T-helper 1 cell (primary cell): ENCODE measurements around the gene CHCHD6.

ENCODE experiments used
- DNase-seq, 5 donors: peaks; one replicate each; pipeline ENCODE4 v3.0.0-alpha.2; 2012 to 2020

The CHCHD6 gene

GRCh38 chr3:126668450-126669401 is 35.3 kb upstream of the CHCHD6 start:
- DNase-seq: no peak

- peak in 1 of 5 donors; percentile 25 for DNase-seq
These were observed 32.5 kb upstream of the CHCHD6 start for GRCh38 chr3:126671521-126671920.

- no peak for DNase-seq
These were observed 31.7 kb upstream of the CHCHD6 start for GRCh38 chr3:126672340-126672739.

GRCh38 chr3:126672741-126673140 is 31.3 kb upstream of the CHCHD6 start:
- no peak for DNase-seq

- no peak for DNase-seq
These were observed 26.9 kb upstream of the CHCHD6 start for GRCh38 chr3:126676919-126677705.

- DNase-seq: no peak
These were observed 26.1 kb upstream of the CHCHD6 start for GRCh38 chr3:126677862-126678503.

- DNase-seq: no peak
These were observed 25.2 kb upstream of the CHCHD6 start for GRCh38 chr3:126678693-126679317.

- peak; percentile 38 to 63 (median 53) for DNase-seq
These were observed 24.7 kb upstream of the CHCHD6 start for GRCh38 chr3:126679318-126679751.

- no peak for DNase-seq
These were observed 24.0 kb upstream of the CHCHD6 start for GRCh38 chr3:126679831-126680666.

GRCh38 chr3:126680667-126681055 is 23.4 kb upstream of the CHCHD6 start:
- no peak for DNase-seq

- DNase-seq: no peak
These were observed 22.0 kb upstream of the CHCHD6 start for GRCh38 chr3:126682009-126682408.

- DNase-seq: no peak
These were observed 21.0 kb upstream of the CHCHD6 start for GRCh38 chr3:126683069-126683468.

- no peak for DNase-seq
These were observed 19.8 kb upstream of the CHCHD6 start for GRCh38 chr3:126684218-126684751.

GRCh38 chr3:126685021-126685420 is 19.0 kb upstream of the CHCHD6 start:
- no peak for DNase-seq

- DNase-seq: no peak
These were observed 18.5 kb upstream of the CHCHD6 start for GRCh38 chr3:126685493-126685892.

GRCh38 chr3:126691765-126692164 is 12.3 kb upstream of the CHCHD6 start:
- DNase-seq: no peak

GRCh38 chr3:126692858-126693257 is 11.2 kb upstream of the CHCHD6 start:
- DNase-seq: no peak

- no peak for DNase-seq
These were observed 10.1 kb upstream of the CHCHD6 start for GRCh38 chr3:126693921-126694320.

GRCh38 chr3:126696701-126697267 is 7.3 kb upstream of the CHCHD6 start:
- DNase-seq: no peak

GRCh38 chr3:126699011-126699410 is 5.0 kb upstream of the CHCHD6 start:
- no peak for DNase-seq
